Activated naive CD4-positive, alpha-beta T cell treated with anti-CD3 and anti-CD28 coated beads for 36 hours (primary cell): ENCODE measurements around the gene CHM. TPM values are rescaled to one million over a fixed set of nuclear protein-coding genes. Genes with fewer than 3 reads are reported as not detected.
"Not testable (repeated sequence)": the region's sequence is repeated elsewhere in the genome, so short reads cannot be mapped to it uniquely, and the experiment has no call there.

Source experiments
- CTCF ChIA-PET: fragments of 350-600 bp; sonication (Branson Sonifier 250); formaldehyde crosslinking; loops from one replicate; lab custom pipeline; 2021; ENCODE audit warnings: antibody characterized with exemption; lab: Charles Lee
- DNase-seq: peaks from one replicate; pipeline ENCODE4 v3.0.0-alpha.2; 2020
- H3K27ac Mint-ChIP-seq: one replicate; pipeline ENCODE4 v1.8.0; 2021; ENCODE audit warnings: mild to moderate bottlenecking, mixed read lengths
- H3K27me3 Mint-ChIP-seq: one replicate; pipeline ENCODE4 v1.8.0; 2021; ENCODE audit warnings: low read depth, mixed read lengths
- H3K36me3 Mint-ChIP-seq: one replicate; pipeline ENCODE4 v1.8.0; 2021; ENCODE audit warnings: low read depth, mixed read lengths
- H3K4me1 Mint-ChIP-seq: one replicate; pipeline ENCODE4 v1.8.0; 2021; ENCODE audit warnings: low read depth, mixed read lengths
- H3K4me3 Mint-ChIP-seq: one replicate; pipeline ENCODE4 v1.8.0; 2021; ENCODE audit warnings: mild to moderate bottlenecking, moderate library complexity, mixed read lengths
- H3K9me3 Mint-ChIP-seq: one replicate; pipeline ENCODE4 v1.8.0; 2021; ENCODE audit warnings: mixed read lengths
- intact Hi-C: fragments of 100-400 bp; cut with micrococcal nuclease; formaldehyde crosslinking; loops from one replicate; pipeline ENCODE4 v1.15.1; 2023
- total RNA-seq, 2 experiments: library from RNA; stranded (reverse); gene quantifications; one replicate each; pipeline ENCODE4 v1.2.3, GENCODE V29; 2021

Gene CHM
- total RNA-seq, 2 experiments from 2014 or later, result 9.9 to 13.6 TPM

- CTCF ChIA-PET, H3K4me3 Mint-ChIP-seq, H3K27ac Mint-ChIP-seq, H3K4me1 Mint-ChIP-seq, intact Hi-C loops, H3K27me3 Mint-ChIP-seq, H3K36me3 Mint-ChIP-seq, DNase-seq, H3K9me3 Mint-ChIP-seq: not testable (repeated sequence)
Observed at GRCh38 chrX:85934399-85934798, 113.0 kb downstream of the CHM start.

- no peaks in the 10 kb centered on the region for H3K9me3 Mint-ChIP-seq
- CTCF ChIA-PET, result no interaction called here
- intact Hi-C loops, result no loop called here
- H3K27ac Mint-ChIP-seq, result no peak overlapping the region
- H3K4me1 Mint-ChIP-seq, result peaks cover 3% of the 10 kb centered on the region
- H3K36me3 Mint-ChIP-seq, result peaks cover 6% of the 10 kb centered on the region
- H3K27me3 Mint-ChIP-seq, result no peaks in the 10 kb centered on the region
- no peak for DNase-seq
- H3K4me3 Mint-ChIP-seq, result no peak overlapping the region
Observed at GRCh38 chrX:85930099-85930498, 117.3 kb downstream of the CHM start.

- DNase-seq, result no peak
- CTCF ChIA-PET, result no interaction called here
- H3K27me3 Mint-ChIP-seq, result no peaks in the 10 kb centered on the region
- peaks cover 1% of the 10 kb centered on the region for H3K36me3 Mint-ChIP-seq
- no peak overlapping the region for H3K4me3 Mint-ChIP-seq
- peaks cover 10% of the 10 kb centered on the region for H3K4me1 Mint-ChIP-seq
- no peak overlapping the region for H3K27ac Mint-ChIP-seq
- H3K9me3 Mint-ChIP-seq, result no peaks in the 10 kb centered on the region
- intact Hi-C loops, result no loop called here
Observed at GRCh38 chrX:85928606-85929005, 118.8 kb downstream of the CHM start.

GRCh38 chrX:85927740-85928139 lies 119.6 kb downstream of the CHM start:
- intact Hi-C loops, result no loop called here
- Mint-ChIP-seq H3K36me3 (peaks cover 3% of the 10 kb centered on the region), H3K27me3 (no peaks in the 10 kb centered on the region), H3K9me3 (no peaks in the 10 kb centered on the region), H3K4me3 (no peak overlapping the region), H3K27ac (no peak overlapping the region), H3K4me1 (peaks cover 15% of the 10 kb centered on the region)
- CTCF ChIA-PET, result no interaction called here
- no peak for DNase-seq

DNA sequence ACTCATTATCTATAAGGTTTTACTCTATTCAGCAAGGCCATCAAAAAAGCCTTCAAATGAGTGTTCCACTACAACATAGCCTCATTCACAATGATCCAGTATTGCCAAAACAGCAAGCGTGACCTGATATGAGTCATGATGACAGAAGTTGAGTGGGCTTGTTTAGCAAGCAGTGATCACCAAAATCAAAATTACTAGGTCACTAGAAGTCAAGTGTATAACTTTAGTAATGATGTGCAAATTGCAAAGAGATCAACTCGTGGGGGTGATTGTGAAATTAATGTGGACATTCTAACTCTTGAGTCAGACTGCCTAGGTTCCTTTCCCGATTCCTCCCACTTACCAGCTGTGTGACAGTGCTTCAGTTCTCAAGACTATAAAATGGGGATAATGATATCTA lies 124.5 kb downstream of the CHM start:
- peaks cover 10% of the 10 kb centered on the region for H3K36me3 Mint-ChIP-seq
- CTCF ChIA-PET, result no interaction called here
- H3K4me1 Mint-ChIP-seq, result peaks cover 12% of the 10 kb centered on the region
- H3K27me3 Mint-ChIP-seq, result no peaks in the 10 kb centered on the region
- no peak for DNase-seq
- no peak overlapping the region for H3K4me3 Mint-ChIP-seq
- intact Hi-C loops, result no loop called here
- no peak overlapping the region for H3K27ac Mint-ChIP-seq
- H3K9me3 Mint-ChIP-seq, result no peaks in the 10 kb centered on the region

GRCh38 chrX:85916656-85917280 lies 130.6 kb downstream of the CHM start:
- H3K4me1 Mint-ChIP-seq, intact Hi-C loops, CTCF ChIA-PET, H3K4me3 Mint-ChIP-seq, H3K9me3 Mint-ChIP-seq, H3K27me3 Mint-ChIP-seq, DNase-seq, H3K27ac Mint-ChIP-seq: not testable (repeated sequence)
- peaks cover 17% of the 10 kb centered on the region for H3K36me3 Mint-ChIP-seq

DNA sequence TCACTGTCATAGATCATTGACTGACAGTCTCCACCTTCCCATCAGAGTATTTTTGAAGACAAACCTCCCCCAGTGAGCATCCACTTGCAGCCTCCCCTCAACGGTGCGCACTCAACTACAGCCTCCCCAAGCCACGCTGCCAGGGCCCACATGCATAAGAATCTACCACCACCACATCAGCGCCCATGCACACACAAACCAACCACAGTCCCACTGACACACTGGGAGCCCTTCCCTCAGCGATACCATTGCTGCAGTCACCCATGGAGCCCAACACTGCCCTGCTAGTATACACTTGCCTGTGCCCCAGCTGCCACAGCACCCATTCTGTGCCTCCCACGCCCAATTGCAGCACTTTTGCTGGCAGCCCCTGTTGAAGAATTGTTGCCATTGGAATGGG lies 132.9 kb downstream of the CHM start:
- no peaks in the 10 kb centered on the region for H3K4me1 Mint-ChIP-seq
- H3K9me3 Mint-ChIP-seq, result peaks cover 2% of the 10 kb centered on the region
- CTCF ChIA-PET, result no interaction called here
- H3K4me3 Mint-ChIP-seq, result no peak overlapping the region
- H3K36me3 Mint-ChIP-seq, result peaks cover 17% of the 10 kb centered on the region
- intact Hi-C loops, result no loop called here
- H3K27me3 Mint-ChIP-seq, result no peaks in the 10 kb centered on the region
- no peak overlapping the region for H3K27ac Mint-ChIP-seq
- no peak for DNase-seq

GRCh38 chrX:85907316-85907715 lies 140.0 kb downstream of the CHM start:
- no peaks in the 10 kb centered on the region for H3K9me3 Mint-ChIP-seq
- DNase-seq, result no peak
- no peaks in the 10 kb centered on the region for H3K4me1 Mint-ChIP-seq
- intact Hi-C loops, result no loop called here
- H3K27ac Mint-ChIP-seq, result no peak overlapping the region
- CTCF ChIA-PET, result no interaction called here
- H3K27me3 Mint-ChIP-seq, result no peaks in the 10 kb centered on the region
- no peak overlapping the region for H3K4me3 Mint-ChIP-seq
- no peaks in the 10 kb centered on the region for H3K36me3 Mint-ChIP-seq

DNA sequence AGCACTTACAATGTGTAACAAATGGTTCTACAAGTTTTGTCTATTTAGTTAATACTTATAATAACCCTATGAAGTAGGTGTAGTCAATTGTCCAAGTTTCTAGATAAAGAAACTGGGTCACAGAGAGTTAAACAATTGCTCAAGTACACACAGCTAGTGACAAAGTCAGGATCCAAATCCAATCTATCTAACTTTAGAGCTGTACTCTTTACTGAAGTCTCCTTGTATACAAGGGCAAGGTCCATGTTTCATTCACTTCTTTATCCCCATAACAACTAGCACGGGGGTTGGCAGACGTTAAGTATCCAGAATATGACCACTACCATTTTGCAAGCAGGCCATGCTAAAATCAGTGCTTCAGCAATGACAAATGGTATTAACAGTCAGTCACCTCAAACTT lies 141.0 kb downstream of the CHM start:
- Mint-ChIP-seq H3K27ac (no peak overlapping the region), H3K36me3 (no peaks in the 10 kb centered on the region), H3K27me3 (no peaks in the 10 kb centered on the region), H3K4me3 (no peak overlapping the region), H3K9me3 (no peaks in the 10 kb centered on the region), H3K4me1 (no peaks in the 10 kb centered on the region)
- intact Hi-C loops, result no loop called here
- CTCF ChIA-PET, result no interaction called here
- DNase-seq, result no peak

GRCh38 chrX:85905851-85906250 lies 141.5 kb downstream of the CHM start:
- Mint-ChIP-seq H3K9me3 (no peaks in the 10 kb centered on the region), H3K27ac (no peak overlapping the region), H3K4me3 (no peak overlapping the region), H3K27me3 (no peaks in the 10 kb centered on the region), H3K36me3 (no peaks in the 10 kb centered on the region), H3K4me1 (no peaks in the 10 kb centered on the region)
- no peak for DNase-seq
- CTCF ChIA-PET, result no interaction called here
- intact Hi-C loops, result no loop called here

DNA sequence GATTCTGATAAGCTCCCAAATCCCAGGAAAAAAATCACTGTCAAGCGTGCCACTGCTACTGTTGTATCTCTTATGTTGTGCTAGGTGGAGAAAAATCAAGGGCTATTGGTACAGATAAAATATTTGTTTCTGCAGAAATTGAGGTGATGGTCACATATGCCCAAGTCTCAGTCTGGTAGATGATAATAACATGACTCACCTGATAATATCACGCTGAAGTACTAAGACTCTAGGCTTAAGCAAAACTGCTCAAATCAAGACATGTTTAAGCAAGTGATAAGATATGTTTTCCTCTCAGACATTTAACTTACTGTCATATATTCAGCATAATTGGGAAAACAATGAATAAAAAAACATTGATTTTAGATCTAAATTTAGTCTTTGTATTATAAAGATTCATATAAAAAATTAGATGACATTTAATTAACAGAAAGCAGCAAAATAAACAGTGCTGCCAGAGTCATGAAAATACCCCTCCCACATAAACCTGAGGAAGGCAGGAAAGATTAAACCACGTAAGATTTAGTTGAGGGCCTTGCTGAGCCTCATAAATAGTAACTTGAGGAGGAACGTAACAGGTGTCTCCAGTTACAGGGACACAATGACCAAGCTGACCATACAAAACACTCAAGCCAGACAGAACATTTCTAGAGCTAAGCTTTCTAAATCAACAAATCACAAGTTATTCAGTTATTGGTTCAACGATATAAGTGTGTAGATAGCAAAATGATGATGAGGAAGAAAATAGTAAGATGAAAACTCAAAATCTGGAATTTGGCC lies 143.5 kb downstream of the CHM start:
- H3K9me3 Mint-ChIP-seq, result no peaks in the 10 kb centered on the region
- intact Hi-C loops, result no loop called here
- H3K36me3 Mint-ChIP-seq, result peaks cover 2% of the 10 kb centered on the region
- no peak for DNase-seq
- no peak overlapping the region for H3K27ac Mint-ChIP-seq
- no peak overlapping the region for H3K4me3 Mint-ChIP-seq
- CTCF ChIA-PET, result no interaction called here
- H3K4me1 Mint-ChIP-seq, result no peaks in the 10 kb centered on the region
- no peaks in the 10 kb centered on the region for H3K27me3 Mint-ChIP-seq

DNA sequence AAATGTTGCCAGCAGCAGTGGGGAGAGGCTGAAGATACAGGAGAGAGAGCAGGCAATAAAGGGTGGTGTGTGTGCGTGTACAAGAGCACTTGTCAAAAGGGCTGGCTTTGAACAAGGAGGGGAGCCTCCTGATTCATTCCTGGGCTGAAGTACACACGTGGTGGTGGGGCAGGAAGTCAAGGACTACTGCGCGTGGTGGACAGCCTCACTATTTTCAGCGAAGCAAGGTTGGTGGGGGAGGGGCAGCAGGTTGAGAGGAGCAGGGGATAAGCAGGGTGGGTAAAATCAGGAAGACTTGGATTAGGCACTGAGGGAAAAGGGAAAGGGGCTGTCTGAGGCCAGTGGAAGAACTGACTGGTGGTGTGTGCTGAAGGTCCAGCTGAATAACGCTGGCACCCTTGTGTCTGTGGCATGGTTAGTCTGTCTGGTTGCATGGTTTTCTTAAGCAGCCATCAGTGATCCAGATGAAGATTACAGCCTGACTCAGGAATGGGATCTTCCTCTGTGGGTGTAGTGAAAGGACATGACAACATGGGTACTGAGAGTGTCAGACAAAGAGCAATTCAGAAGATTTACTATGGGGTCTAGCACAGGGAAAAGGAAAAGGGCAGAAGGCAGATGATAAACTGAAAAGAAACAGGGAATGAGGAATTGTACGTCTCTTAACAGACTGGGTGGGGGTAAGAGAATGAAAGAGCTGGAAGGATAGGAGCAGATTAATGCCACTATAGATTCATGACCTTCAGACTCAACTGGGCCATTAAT lies 149.8 kb downstream of the CHM start:
- Mint-ChIP-seq H3K4me3 (no peak overlapping the region), H3K27me3 (no peaks in the 10 kb centered on the region), H3K4me1 (no peaks in the 10 kb centered on the region), H3K36me3 (peaks cover 18% of the 10 kb centered on the region), H3K27ac (no peak overlapping the region), H3K9me3 (no peaks in the 10 kb centered on the region)
- DNase-seq, result no peak
- intact Hi-C loops, result no loop called here
- CTCF ChIA-PET, result no interaction called here

DNA sequence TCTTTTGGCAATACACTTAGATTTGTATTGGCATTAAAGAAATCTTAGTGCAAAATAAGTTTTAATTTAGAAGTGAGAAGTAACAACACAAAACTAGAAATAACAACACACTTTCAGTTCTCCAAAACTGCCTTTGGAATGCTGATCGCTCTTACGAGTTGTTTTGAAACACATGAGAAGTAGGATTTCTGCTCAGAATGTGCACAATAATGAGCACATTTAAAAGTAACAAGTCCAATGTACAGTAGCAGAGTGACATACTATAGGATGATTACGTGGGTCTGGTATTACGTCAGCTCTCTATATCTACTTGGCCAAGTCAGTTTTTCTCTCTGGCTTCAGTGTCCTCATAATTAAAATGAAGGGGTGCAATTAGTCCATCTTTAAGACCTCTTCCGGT lies 164.8 kb downstream of the CHM start:
- Mint-ChIP-seq H3K27me3 (no peaks in the 10 kb centered on the region), H3K4me1 (no peaks in the 10 kb centered on the region), H3K4me3 (no peak overlapping the region), H3K9me3 (no peaks in the 10 kb centered on the region), H3K36me3 (peaks cover 11% of the 10 kb centered on the region), H3K27ac (no peak overlapping the region)
- DNase-seq, result no peak
- CTCF ChIA-PET, result no interaction called here
- intact Hi-C loops, result no loop called here
